Posterior vena cava (tissue), 2 donors: Measurements from ENCODE around the gene CTNND2. TPM values are rescaled to one million over a fixed set of nuclear protein-coding genes. Genes with fewer than 3 reads are reported as not detected.

Source experiments
- DNase-seq: peaks from one replicate; pipeline ENCODE4 v3.0.0-alpha.2; 2020; ENCODE audit warnings: low spot score
- intact Hi-C, 2 donors: fragments of 100-400 bp; cut with DNase I; formaldehyde crosslinking; loops; one replicate each; pipeline versions ENCODE4 v1.14.1 to v1.14.2; 2022 to 2023
- long read RNA-seq, 2 donors: library from polyadenylated mRNA; unstranded; transcript quantifications; one replicate each; pipeline ENCODE4 v2.0.0, GENCODE V29; 2020 to 2021
- total RNA-seq, 2 donors: library from RNA; stranded (reverse); fragmentation: NEBNext Ultra II Directional; extraction: Animal tissue kit (Norgen Biotek cat#: 25700); gene quantifications; one replicate each; pipeline ENCODE4 v1.2.1, GENCODE V29; 2021
- donor health status: DM: yes; HTN: yes; CAD: no.
- donor health status: DM: yes; HTN: yes; CAD: no.

CTNND2 gene, protein sequence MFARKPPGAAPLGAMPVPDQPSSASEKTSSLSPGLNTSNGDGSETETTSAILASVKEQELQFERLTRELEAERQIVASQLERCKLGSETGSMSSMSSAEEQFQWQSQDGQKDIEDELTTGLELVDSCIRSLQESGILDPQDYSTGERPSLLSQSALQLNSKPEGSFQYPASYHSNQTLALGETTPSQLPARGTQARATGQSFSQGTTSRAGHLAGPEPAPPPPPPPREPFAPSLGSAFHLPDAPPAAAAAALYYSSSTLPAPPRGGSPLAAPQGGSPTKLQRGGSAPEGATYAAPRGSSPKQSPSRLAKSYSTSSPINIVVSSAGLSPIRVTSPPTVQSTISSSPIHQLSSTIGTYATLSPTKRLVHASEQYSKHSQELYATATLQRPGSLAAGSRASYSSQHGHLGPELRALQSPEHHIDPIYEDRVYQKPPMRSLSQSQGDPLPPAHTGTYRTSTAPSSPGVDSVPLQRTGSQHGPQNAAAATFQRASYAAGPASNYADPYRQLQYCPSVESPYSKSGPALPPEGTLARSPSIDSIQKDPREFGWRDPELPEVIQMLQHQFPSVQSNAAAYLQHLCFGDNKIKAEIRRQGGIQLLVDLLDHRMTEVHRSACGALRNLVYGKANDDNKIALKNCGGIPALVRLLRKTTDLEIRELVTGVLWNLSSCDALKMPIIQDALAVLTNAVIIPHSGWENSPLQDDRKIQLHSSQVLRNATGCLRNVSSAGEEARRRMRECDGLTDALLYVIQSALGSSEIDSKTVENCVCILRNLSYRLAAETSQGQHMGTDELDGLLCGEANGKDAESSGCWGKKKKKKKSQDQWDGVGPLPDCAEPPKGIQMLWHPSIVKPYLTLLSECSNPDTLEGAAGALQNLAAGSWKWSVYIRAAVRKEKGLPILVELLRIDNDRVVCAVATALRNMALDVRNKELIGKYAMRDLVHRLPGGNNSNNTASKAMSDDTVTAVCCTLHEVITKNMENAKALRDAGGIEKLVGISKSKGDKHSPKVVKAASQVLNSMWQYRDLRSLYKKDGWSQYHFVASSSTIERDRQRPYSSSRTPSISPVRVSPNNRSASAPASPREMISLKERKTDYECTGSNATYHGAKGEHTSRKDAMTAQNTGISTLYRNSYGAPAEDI (N-terminal part only)
- 1 to 10 TPM in 1 of 2 donors, under 1 TPM in 1; 0.46 to 1.6 TPM for total RNA-seq
- long read RNA-seq, donor 1: 0 reads
- long read RNA-seq, donor 2, partial matches to known transcripts: 0 of 1 reads
- long read RNA-seq, donor 2, other reads (novel, unspliced or antisense): 1 of 1 reads

DNA sequence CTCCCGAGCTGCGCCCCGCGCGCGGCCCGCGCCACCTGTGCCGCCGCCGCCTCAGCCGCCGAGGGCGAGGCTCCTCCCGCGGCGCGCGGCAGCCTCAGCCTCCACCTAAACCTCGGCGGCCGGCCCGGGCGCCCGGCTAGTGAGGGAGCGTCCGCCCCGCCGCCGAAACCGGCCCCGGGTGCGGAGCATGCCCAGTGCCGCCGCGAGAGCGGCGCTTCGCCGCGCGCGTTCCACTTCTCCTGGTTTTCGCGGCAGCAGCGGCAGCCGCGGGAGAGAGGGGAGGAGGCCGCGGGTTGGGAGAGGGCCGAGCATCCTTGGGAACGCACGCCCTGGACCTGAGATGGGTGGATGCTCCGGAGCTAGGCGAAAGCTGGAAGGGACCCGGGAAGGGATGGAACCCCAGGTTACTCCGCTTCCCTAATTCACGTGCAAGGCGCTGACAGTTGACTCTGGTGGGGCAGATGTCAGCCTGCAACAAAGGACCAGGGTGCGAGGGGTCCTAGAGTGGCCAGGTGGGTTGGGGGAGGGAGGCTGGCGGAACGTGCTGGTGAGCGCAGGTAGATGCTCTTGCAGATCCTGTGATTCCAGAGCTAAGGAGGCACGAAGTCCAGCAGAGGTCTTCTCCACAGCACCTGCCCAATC lies at the start of gene CTNND2:
Gene CTNND2 (minus strand): TSS at position 182 of the 642 bp plus-strand sequence. CDS start 593 bp downstream, outside the sequence.
- DNase-seq: no peak
- intact Hi-C loops: no loop called here

DNA sequence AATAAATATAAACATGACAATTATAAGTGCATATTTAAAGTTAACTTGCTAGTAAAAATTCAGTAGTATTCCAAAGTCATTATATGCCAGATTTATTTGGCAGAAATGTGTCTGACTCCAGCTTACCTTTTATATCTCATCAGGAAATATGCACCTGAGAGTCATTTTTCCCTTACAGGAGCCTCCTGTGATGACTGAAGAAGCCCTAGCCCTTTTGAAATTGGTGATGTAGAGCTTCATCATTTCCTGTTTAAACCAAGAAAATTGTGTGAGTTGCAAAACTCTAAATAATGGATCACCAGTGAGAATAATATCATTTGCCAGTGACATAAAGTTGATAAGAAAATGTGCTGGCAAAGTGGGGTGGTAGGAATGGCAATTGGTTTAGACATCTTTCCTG lies 42.1 kb upstream of the CTNND2 start:
- intact Hi-C loops: no loop called here
- no peak for DNase-seq

DNA sequence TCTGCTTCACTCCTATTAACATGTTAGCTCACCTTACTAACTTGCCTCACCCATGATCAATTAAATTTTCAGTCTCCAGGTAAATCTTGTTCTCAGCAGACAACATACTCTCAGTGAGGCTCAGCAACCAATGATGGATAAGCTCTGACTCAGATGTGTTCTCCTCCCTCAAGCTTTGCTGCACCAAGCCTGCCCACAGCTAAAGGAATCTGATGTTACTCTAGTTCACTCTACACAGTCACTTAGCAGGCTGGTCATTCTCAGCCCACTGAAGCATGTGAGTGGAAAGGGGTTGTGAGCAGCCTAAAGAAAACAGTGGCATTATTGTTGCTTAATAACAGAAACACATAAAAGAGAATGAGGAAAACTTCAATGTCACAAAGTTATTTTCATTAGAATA lies 37.3 kb upstream of the CTNND2 start:
- DNase-seq: no peak
- intact Hi-C loops: no loop called here

DNA sequence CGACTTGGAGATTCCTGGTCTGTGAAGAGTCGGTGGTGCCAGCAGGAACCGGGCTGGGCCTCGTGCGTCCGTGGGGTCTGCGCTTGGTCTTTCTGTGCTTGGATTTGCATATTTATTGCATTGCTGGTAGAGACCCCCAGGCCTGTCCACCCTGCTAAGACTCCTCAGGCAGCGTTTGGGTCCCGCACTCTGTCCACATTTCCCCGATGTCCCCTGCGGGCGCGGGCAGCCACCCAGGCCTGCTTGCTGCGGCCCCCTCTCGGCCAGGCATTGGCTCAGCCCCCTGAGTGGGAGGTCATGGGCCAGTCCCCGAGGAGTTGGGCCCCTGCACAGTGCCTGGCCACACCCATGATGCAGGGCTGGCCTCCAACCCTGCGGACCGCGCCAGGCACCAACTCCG lies 27.4 kb upstream of the CTNND2 start:
- intact Hi-C loops: no loop called here
- DNase-seq: no peak

DNA sequence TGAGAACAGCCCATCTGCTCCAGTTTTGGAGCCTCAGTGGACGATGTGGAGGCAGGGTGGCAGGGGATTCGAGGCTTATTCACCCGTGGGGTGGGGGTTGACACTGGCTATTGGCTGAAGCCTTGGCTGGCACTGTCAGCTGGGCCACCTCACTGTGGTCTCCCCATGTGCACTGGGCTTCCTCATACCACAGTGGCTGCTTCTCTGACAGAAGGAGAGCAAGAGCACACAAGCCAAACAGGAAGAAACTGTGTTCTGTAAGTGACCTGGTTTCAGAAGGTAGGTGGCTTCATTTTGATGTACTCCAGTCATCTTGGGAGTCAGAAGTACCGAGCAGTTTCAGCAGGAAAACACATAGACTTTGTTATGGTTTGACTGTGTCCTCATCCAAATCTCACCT lies 24.7 kb upstream of the CTNND2 start:
- no peak for DNase-seq
- intact Hi-C loops: no loop called here

DNA sequence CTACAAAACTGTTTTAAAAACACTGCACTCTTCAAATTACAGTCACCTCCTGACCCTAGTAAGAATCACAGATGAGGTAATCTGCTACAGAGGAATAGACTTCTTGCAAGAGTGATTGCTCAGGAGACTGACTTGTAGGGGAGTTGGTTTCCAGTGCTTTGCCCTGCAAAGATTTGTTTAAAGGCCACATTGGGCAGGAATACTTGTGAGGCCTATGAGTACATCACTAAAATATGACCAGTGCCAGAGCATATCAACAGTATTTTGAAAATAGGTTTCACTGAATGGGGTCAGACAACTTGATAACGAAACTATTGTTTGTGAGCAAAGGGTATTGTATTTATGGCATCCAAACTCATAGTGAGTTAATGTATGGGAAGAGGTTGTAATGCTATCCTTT lies 21.5 kb upstream of the CTNND2 start:
- no peak for DNase-seq
- intact Hi-C loops: no loop called here

DNA sequence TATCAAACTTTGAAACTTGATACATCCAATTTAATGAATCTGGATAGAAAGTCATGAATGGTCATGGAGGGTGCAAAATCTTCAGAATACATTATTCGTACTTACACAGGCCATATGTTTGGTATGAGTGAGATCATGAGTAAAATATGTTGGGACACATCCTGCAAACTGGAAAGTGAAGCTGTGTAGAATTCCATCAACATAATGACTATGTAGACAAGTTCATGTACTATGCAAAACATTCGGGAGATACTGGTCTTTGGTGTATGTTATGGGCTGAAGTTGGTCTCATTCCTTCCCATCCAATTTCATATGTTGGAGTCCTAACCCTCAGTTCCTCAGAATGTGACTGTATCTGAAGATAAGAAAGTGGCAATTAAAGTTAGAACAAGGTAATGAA lies 18.1 kb upstream of the CTNND2 start:
- DNase-seq: no peak
- intact Hi-C loops: no loop called here

DNA sequence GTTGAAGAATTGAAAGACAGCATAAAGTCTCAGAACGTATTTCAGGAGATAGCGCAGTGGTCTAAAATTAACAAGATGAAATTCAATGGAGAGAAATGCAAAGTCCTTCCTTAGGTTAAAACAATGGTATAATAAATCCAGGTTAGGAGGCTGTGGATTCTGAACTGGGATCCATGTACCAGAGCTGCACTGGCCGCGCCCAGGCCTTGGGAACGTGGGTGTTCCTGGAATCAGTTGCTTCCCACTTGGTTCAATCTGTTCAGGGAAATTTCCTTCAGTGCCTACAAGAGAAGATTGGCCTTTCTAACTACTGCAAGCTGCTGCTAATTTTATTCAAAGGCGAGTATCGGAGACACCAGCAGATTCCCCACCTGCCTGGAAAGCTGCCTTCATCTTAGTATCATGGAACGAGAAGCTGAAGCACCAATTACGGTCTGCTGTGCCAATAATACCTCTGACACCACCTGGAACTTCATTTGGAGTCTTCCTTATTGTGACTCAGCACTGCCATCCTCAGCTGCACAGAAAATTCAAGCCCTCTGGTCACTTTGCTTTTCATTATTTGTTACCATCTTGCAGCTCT lies 14.3 kb upstream of the CTNND2 start:
- no peak for DNase-seq
- intact Hi-C loops: no loop called here

DNA sequence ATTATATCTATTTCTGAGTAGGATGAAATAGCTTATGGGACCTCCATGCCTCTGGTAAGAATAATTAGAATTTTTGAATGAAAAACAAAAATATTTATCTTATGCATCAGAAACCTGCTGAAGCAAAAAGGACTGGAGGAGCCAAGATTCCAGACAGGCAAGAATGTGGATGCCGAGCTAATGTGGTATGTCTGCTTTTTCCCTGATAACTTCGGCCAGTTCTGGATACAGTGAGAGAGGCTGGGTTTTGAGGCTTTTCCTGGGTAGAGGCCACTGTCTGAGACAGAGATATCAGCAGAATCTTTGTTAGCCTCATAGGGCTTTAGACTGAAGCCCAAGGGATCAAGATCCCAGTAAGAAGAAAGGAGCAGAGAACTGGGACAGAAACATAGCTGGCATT lies 5.2 kb upstream of the CTNND2 start:
- no peak for DNase-seq
- intact Hi-C loops: no loop called here

DNA sequence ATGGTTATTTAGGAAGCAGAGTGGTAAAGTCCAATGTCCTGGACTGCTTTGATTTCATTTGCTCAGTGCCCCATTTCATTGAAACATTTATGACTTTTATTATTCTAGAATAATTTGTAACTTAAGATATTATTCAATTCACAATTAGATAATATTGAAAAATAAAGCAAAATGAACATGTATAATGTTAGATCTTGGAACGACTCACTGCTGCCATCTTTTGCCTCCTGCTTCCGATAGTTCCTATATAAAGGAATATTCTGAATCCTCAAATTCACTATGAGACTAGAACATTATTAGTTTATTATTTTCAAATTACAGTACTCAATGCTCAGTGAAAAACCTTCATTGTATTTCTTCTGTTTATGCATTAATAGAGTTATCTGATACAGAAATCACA lies 2.3 kb upstream of the CTNND2 start:
- no peak for DNase-seq
- intact Hi-C loops: no loop called here

DNA sequence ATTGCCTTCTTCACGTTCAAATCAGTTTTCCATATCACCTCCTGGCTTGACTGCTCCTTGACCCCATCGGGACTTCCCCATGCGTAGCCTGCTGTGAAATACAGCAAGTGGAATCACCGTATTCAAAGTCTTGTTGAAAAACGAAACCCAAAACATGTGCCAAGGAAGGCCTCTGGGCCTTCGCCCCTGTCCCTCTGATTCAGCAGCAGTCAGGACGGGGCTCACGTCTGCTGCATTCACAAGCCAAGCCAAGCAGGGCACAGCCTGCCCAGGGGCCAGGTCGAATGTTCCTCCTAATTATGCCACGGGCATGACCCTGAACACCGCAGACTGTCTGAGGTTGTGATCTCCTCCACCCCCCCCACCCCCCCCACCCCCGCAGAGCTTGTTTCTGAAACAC lies 960 bp upstream of the CTNND2 start:
- no peak for DNase-seq
- intact Hi-C loops: no loop called here

DNA sequence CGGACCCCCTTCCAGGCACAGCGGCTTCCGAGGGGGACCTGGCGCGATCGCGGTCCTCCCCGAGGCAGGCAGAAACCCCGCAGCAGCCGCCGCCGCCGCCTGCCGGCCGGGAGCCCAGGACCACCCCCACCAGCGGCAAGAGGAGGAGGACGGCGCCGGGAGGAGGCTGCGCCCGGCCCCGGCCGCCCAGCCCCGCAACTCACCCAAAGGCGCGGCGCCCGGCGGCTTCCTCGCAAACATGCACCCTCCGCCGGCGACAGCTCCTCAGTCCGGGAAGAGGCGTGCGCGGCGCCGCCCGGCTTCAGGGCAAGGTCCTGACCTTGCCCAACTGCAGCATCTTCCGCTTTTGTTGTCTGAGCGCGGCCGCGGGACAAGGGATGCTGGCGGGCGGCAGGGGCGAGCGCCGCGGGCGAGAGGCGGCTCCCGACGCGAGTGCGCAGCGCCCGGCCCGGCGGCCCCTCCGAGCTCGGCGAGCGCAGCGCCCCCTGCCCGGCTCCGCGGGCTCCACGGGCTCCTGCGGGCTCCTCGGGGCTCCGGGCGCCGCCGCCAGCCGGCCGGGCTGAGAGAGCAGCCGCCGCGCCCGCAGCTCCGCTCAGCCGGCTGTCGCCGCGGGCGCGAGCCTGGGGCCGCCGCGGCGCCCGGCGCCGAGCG lies 507 bp downstream of the CTNND2 start:
- intact Hi-C loops: no loop called here
- DNase-seq: no peak

DNA sequence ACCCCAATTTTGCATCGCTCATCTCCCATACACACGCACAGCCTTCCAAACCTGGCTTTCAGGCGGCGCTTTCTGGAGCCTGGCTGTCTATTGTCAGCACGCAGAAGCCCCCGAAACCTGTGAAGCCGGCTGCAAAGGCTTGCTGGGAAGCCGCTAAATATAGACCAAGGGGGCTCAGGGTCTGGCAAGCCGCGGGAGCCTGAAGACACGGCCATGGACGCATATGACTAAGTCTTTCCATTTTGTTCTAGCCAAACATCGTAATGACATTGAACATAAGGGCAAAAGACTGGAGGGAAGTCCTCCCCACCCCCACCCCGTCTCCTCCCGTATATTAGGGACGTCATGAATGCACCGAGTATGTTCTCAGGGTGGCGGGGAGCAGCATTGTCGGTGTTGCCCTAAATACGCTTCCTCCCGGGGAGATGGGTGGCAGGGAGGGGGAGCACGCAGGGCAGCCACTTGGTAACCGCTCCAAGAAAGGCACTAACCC lies 1.1 kb downstream of the CTNND2 start:
- no peak for DNase-seq
- intact Hi-C loops: no loop called here

DNA sequence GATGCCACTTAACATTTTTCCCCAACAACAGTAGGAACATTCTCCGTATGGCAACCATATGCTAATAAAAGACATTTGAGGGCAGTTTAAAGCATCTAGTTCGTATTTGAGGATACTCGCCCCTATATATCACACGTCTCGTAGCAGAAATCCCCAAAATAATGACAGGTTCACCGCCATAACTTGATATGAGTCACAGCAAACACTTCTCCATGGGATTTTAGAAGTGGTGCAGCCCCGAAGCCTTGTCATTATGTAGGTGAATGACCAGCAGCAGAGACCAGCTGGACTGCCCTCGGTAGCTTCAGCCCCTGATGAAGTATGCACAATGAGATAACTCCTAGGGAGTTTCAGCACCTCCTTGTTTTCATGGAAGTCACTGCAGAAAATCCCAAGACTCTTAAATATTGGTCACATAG lies 2.0 kb downstream of the CTNND2 start:
- no peak for DNase-seq
- intact Hi-C loops: no loop called here

DNA sequence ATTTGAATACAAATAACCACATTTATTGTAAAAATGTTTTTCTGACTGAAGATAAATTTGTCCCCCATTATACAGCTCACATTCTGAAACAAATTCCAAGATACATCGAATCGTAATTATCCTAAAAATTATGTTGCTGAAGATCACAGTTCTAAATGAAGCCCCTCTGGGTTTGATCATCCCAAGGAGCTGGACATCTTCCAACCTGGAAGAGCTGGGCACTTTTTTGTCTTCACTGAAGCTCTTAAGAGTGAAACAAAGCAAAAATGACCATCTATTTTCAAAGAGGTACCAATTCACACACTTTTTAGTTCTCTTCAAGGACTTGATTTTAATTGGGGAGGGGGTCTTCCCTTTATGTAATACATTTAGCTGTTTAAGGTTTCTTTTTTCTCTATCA lies 5.5 kb downstream of the CTNND2 start:
- intact Hi-C loops: no loop called here
- no peak for DNase-seq

DNA sequence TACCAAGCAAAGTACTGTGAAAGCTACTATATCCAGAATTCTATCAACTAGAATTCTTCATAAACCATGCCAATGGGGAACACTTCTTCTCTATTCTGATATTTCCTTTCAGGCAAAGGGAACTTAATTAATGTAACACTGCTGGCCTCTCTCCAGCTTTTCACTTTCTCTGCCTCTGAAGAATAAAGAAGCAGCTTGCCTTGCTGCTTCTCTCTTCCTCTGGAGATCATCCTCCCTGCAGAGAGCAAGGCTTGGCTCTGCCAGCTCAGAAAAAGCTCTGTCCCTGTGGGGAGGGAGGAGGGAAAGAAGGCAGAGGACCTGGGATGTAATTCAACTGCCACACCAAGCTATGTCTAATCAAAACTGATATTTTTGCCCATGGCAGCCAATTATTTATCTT lies 6.5 kb downstream of the CTNND2 start:
- intact Hi-C loops: no loop called here
- DNase-seq: no peak

DNA sequence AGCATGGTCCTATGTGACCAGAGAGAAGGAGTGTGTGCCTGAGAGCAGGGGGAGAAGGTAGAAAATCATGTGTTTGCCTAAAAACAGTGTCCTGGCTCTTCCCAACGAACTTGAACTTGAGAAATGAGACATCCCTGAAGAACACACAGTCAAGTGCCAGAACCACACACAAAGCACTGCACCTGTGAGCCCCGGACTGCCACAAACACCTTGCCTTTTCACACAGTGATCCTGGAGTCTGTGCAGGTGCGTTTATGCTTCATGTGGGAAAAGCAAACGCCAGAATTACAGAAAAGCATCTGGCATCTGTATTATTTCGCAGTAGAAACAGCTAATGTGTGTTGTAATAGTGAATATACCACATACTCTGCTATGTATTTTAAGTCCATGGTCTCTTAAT lies 9.3 kb downstream of the CTNND2 start:
- intact Hi-C loops: no loop called here

DNA sequence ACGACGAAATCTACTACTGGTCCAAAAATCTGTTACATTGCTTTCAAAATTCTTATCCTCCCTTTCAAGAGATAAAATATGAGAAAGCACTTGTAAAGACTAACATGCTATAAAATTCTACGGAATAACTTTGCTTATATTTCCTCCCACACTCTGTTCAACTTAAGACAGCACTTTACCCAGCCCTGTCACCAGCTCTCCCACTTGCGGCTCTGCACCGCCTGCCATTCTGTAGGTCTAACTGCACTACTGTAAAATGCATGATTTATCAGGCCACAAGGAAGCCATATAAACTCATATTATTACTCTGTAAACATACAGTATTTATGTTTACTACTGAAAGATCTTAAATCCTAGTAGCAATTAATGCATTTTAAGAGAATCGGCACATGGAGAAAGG lies 11.4 kb downstream of the CTNND2 start:
- no peak for DNase-seq
- intact Hi-C loops: loop anchor here in 1 of 2 donors (1.0 kb wide), 1 partner anchor 9 kb away; no protein-coding TSS in a partner anchor

More for the DNA sequence above, 9.3 kb downstream of the CTNND2 start:
- DNase-seq: no peak
